Stimulated activated naive CD4-positive, alpha-beta T cell (primary cell): ENCODE results near the gene TAGLN3.
"Not testable (repeated sequence)": the region's sequence is repeated elsewhere in the genome, so short reads cannot be mapped to it uniquely, and the experiment has no call there.

ENCODE experiments used
- DNase-seq, 6 experiments: peaks; one replicate each; lab custom pipeline; 2025; lab: John Stamatoyannopoulos, UW

Gene TAGLN3

GRCh38 chr3:112010636-112011035 lies 11.9 kb downstream of the TAGLN3 start:
- DNase-seq: no peak

DNA sequence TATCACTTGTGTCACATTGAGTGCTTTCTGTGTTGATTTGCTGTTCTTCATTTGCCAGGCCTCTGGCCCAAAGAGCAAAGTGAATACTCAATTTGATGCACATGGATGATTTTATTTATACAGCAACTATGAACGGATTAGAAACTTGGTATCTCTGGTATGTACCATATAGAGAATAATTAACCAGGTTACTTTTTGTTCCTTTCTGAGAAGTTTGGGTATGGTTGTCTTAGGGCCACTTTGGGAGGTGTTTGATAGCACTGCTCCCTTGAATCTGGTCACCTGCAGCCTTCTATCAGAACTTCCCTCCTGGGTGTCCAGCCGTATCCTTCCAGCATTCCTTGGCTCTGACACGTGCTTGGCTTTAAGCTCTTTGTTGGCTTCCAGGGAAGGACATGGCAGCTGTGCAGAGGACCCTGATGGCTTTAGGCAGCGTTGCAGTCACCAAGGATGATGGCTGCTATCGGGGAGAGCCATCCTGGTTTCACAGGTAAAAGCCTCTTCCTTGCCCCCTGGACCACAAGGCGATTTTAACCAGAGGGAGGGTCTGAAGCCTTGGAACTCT lies 12.7 kb downstream of the TAGLN3 start:
- DNase-seq: no peak

- no peak for DNase-seq
Observed at GRCh38 chr3:112012205-112012992, 13.7 kb downstream of the TAGLN3 start.

DNA sequence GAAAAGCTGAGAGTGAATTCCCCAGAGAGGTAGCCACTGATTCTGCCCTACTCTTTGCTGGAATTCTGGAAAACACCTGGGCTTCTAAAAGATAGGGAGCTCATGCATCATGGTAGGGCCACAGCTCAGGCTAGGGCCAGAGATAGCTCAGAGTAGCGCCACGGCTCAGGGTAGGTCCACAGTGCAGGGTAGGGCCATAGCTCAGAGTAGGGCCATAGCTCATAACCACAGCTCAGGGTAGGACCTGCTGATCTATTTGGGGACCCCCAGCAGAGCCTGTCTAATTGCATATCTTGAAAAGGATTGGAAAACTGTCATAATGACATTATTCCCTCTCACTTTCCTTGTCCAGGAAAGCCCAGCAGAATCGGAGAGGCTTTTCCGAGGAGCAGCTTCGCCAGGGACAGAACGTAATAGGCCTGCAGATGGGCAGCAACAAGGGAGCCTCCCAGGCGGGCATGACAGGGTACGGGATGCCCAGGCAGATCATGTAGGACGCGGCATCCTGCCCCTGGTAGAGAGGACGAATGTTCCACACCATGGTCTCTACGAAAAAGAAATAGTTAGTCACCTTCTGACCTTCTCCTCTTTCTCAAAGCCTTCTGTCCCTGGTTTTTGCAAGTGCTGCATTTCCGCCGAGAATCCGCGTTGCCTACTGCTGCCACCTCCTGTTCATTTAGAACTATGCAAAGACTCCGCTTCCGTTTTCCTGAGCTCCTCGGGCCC lies 14.5 kb downstream of the TAGLN3 start:
- DNase-seq: peak; percentile 11 to 66 (median 25)

DNA sequence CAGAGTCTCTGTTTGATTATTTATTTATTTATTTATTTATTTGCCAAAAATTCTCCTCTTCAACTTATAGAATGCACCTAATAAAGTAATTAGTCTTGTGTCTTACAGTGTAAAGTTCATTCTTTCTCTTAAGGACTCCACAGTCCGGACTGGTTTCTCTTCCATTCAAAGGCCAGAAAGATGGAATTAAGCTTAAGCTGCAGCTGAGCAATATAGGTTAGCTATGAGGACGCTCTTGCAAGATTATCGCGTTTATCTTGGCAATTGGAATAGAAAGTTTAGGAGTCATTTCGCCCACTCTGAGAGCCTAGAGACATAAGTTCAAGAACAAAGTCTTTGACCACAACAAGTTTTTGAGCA lies 15.0 kb downstream of the TAGLN3 start:
- no peak for DNase-seq

DNA sequence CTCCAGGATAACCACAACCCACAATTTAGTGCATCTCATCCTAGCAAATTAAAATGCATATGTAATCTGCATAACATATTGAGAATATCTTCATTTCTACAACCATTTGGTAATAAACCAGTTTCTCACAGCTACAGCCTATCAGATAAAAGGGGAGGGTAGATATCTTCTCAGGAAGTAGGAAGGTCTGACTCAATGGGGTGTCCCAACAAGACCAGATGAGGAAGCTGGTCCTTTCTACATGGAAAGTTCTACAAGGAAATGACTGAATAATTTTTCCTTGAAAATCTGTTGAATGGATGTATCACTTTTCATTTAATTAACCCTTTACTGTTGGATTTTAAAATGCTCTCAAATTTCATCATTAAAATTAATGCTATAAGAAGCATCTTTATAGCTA lies 18.4 kb downstream of the TAGLN3 start:
- no peak for DNase-seq

DNA sequence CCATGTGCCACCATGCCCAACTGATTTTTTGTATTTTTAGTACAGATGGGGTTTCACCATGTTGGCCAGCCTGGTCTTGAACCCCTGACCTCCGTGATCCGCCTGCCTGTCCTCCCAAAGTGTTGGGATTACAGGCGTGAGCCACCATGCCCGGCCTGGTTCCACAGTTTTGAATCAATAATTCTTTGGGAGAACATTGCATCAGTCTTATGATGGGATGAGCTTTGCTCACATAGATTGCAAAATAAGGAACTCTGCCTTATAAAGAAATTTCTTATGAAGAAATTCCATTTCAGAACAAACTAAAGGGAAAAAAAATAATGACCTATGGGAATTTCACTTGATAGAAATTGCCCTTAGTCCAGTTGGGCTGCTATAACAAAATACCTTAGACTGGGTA lies 20.0 kb downstream of the TAGLN3 start:
- DNase-seq: no peak

GRCh38 chr3:112019716-112020115 lies 21.0 kb downstream of the TAGLN3 start:
- DNase-seq: no peak

- no peak for DNase-seq
Observed at GRCh38 chr3:112020674-112021085, 22.0 kb downstream of the TAGLN3 start.

- DNase-seq: no peak
Observed at GRCh38 chr3:112027142-112027541, 28.4 kb downstream of the TAGLN3 start.

- no peak for DNase-seq
Observed at GRCh38 chr3:112027826-112028225, 29.1 kb downstream of the TAGLN3 start.

- DNase-seq: no peak
Observed at GRCh38 chr3:112030901-112031300, 32.2 kb downstream of the TAGLN3 start.

GRCh38 chr3:112032098-112032731 lies 33.5 kb downstream of the TAGLN3 start:
- DNase-seq: no peak

DNA sequence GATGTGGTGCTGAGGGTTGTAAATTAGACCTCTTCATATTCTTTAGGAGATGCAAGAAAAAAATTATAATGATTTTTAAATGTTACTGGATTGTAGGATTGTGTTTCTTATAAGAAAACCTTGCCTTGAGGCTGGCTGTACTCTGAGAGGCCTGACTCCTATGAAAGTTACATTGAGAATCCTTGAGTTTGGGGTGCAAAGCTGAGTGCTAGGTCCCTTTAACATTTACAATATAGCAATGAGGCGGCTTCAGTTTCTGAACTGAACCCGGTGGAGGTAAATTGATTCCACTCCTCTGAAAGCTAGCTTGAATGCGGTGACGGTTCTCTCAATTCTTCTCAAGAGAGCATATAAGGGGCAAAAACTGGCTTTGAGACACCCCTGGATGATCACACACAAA lies 35.7 kb downstream of the TAGLN3 start, which contains the start of gene TMPRSS7:
Gene TMPRSS7, plus strand, starts transcription at position 301 of the 400 bp plus-strand sequence. CDS start 110 bp downstream, outside the sequence.
- no peak for DNase-seq

DNA sequence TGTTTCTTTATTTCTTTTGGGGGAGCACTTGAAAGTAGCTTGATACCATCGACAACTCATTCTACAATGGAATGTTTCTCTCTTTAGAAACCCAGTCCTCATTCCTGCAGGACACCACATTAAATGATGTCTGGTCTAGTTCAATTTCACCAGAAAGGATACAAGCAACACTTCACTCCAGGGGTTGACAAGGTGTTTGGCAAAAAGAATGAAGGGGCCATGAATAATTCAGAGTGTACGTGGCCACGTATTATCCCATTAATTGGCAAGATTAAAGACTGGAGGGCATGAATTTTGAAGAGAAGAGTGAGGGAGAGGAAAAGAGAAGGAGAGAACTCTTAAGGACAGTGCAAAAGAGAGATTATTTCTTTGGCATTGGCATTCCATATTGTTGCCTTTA lies 36.5 kb downstream of the TAGLN3 start:
- DNase-seq: no peak

DNA sequence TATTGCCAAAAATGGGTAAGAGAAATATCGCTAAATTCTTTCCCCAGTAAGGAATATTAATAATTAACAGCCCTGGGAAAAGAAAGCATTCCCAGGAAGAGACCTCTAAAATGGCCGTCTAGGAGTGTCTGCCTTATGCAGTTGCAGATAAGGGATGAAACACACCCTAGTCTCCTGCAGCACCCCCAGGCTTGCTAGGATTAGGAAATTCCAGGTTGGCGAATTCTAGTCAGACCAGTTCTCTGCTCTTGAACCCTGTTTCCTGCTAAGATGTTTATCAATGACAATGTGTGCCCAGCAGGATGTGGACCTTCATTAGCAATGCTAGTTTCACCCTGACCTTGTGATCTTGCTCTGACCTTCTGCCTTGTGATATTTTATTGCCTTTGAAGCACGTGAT lies 38.5 kb downstream of the TAGLN3 start:
- not testable (repeated sequence) for DNase-seq

DNA sequence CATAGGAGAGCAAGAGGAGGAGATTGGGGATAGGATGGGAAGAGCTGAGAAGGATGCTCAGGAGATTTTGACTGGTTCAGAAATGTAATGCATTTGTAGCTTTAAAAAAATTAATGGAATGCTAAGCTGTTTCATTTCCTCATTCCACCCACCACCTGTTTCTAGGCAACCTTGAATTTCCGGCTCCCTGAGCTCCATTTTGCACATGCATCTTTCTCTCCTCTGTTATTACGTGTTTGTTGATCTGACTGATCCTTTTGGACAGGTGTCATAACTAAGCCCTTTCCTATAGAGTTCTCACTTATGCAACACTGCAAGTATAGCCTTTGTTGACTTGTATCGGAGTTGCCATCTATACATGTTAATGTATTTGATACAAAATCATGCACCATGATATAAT lies 40.1 kb downstream of the TAGLN3 start:
- DNase-seq: no peak

DNA sequence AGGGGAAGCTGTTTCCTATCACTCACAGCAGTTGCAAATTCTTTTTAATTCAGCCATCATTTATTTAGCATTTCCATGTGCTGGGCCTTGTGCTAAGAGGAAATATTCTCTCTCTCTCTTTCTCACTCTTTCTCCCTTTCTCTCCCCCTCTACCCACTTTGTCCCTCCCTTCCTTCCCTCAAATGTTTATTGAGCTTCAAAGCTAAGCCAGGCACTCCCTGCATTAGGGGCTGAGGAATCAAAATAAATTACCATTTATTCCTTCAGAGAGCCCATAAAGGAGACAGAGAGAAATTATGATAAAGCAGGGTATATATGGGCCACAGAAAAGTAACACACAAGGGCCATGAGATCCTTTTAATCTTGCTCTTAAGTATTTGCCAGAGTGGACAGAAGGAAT lies 42.6 kb downstream of the TAGLN3 start:
- DNase-seq: no peak

- no peak for DNase-seq
Observed at GRCh38 chr3:112042842-112043280, 44.1 kb downstream of the TAGLN3 start.

DNA sequence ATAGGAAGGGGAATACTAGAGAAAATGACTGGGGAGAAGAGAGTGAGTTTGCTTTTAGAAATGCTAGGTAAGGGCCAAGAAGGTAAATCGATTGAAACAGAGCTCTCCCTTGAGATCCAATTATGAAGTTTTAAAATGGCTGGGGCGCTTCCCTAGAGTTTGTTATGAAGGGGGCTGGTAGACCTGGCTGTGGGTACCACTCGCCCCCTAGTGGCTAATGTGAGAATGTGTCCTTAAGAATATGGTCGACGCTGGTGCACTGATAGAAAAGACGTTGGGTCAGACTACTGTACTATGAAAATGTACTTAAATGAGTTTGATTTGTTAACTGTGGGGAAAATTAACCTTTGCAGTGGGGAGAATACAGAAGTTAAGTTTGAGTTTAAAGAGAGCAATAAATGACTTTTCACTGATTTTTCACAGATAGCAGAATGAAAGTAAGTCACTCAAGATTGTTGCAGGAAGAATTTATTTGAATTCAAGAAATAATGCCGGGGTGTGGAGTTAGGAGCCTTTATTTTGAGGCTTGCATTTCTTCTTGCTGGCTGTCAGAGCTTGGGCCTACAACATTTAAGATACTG lies 45.0 kb downstream of the TAGLN3 start:
- peak in 5 of 6 experiments; percentile 11 to 69 (median 24) for DNase-seq

DNA sequence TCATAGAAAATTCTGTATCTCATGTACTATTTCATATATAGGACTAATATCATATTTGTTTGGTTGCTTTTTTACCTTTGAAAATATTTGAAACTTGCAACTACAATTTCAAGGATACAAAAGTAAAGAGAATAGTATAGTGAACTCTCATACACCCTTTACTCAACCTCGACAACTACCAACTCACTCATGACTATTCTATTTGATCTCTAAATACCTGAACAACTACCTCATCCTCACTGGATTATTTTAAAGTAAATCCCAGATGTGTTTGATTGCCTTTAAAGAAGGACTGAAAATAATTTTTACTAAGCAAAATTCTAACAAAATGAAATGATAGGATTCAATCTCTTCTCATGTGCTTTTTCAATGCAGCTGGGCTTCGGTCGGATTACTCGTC lies 47.9 kb downstream of the TAGLN3 start:
- no peak for DNase-seq

GRCh38 chr3:112047264-112047663 lies 48.5 kb downstream of the TAGLN3 start:
- DNase-seq: no peak
